Neural cell (in vitro differentiated cells): ENCODE measurements around the gene PPP1R12C.

ENCODE experiments used
- EP300 ChIP-seq: fragments of 450-650 bp; conservative IDR thresholded peaks from 2 replicates; pipeline ENCODE4 v1.6.1; 2014; ENCODE audit warnings: antibody characterized with exemption, mild to moderate bottlenecking, moderate library complexity; ENCODE audit not compliant: poor library complexity, severe bottlenecking
- EZH2 ChIP-seq: fragments of 200-600, 300-800 bp; shearing (Covaris generic), sonication (generic); IDR thresholded peaks from 2 replicates; pipeline ENCODE4 v1.6.1; 2014; ENCODE audit warnings: antibody characterized with exemption, low read length, borderline replicate concordance, mild to moderate bottlenecking; ENCODE audit not compliant: insufficient read depth, poor library complexity, severe bottlenecking
- MXI1 ChIP-seq: fragments of 450-650 bp; conservative IDR thresholded peaks from 2 replicates; pipeline ENCODE4 v1.6.1; 2014; ENCODE audit warnings: antibody characterized with exemption, mild to moderate bottlenecking; ENCODE audit not compliant: poor library complexity, severe bottlenecking
- POLR2AphosphoS5 ChIP-seq: IDR thresholded peaks from 2 replicates; pipeline ENCODE4 v1.6.1; 2012
- RAD21 ChIP-seq: fragments of 450-650 bp; conservative IDR thresholded peaks from 2 replicates; pipeline ENCODE4 v1.6.1; 2014; ENCODE audit warnings: antibody characterized with exemption, mild to moderate bottlenecking, moderate library complexity
- SMC3 ChIP-seq: fragments of 450-650 bp; conservative IDR thresholded peaks from 2 replicates; pipeline ENCODE4 v1.6.1; 2014; ENCODE audit warnings: antibody characterized with exemption, mild to moderate bottlenecking, moderate library complexity; ENCODE audit not compliant: poor library complexity
- TAF1 ChIP-seq: IDR thresholded peaks from 2 replicates; pipeline ENCODE4 v1.6.1; 2012; ENCODE audit warnings: low read depth
- TF ChIP-seq, protein P1 (sequence below): fragments of 450-650 bp; IDR thresholded peaks from 2 replicates; pipeline ENCODE4 v1.5.1; 2014; ENCODE audit warnings: antibody characterized with exemption, mild to moderate bottlenecking, moderate library complexity; ENCODE audit not compliant: poor library complexity, severe bottlenecking

DNA sequence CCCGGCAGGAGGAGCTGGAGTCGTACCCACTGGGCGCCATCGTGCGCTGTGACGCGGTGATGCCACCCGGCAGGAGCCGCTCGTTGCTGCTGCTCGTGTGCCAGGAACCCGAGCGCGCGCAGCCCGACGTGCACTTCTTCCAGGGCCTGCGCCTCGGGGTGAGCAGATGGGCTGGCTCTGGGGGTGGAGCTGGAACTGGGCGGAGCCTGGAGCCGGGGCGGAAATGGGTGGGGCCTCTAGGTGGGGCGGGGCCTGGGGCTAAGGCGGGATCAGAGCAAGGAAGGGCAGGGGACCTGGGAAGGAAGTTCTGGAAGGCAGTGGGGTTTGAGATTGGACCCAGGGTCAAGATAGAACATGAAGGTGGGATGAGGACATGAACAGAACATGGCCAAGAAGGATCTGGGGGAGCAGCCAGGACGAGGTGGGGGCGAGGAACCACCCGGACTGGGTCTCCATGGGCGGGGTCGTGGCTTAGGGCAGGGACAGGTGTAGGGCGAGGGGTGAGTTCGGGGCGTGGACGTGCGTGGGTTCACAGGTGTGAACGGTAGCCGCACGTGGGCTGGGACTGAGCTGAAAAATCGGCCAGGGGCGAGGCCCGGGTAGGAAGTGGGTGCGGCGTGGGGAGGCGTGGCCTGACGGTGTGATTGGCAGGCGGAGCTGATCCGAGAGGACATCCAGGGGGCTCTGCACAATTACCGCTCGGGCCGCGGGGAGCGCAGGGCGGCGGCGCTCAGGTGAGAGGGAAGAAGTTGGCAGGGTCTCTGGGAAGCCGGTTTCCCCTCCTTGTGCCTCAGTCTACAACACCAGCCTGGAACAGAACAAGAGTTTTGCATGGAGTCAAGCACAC lies 37.1 kb downstream of the PPP1R12C start:
- TF ChIP-seq POLR2AphosphoS5 (no peak), EZH2 (no peak), SMC3 (no peak), MXI1 (no peak), EP300 (no peak), TAF1 (no peak), RAD21 (no peak)
- TF ChIP-seq, protein P1, sequence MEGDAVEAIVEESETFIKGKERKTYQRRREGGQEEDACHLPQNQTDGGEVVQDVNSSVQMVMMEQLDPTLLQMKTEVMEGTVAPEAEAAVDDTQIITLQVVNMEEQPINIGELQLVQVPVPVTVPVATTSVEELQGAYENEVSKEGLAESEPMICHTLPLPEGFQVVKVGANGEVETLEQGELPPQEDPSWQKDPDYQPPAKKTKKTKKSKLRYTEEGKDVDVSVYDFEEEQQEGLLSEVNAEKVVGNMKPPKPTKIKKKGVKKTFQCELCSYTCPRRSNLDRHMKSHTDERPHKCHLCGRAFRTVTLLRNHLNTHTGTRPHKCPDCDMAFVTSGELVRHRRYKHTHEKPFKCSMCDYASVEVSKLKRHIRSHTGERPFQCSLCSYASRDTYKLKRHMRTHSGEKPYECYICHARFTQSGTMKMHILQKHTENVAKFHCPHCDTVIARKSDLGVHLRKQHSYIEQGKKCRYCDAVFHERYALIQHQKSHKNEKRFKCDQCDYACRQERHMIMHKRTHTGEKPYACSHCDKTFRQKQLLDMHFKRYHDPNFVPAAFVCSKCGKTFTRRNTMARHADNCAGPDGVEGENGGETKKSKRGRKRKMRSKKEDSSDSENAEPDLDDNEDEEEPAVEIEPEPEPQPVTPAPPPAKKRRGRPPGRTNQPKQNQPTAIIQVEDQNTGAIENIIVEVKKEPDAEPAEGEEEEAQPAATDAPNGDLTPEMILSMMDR: no peak
